Measurements from ENCODE around the gene ASMT.
"Not testable (repeated sequence)": the region's sequence is repeated elsewhere in the genome, so short reads cannot be mapped to it uniquely, and the experiment has no call there.

ASMT gene, protein sequence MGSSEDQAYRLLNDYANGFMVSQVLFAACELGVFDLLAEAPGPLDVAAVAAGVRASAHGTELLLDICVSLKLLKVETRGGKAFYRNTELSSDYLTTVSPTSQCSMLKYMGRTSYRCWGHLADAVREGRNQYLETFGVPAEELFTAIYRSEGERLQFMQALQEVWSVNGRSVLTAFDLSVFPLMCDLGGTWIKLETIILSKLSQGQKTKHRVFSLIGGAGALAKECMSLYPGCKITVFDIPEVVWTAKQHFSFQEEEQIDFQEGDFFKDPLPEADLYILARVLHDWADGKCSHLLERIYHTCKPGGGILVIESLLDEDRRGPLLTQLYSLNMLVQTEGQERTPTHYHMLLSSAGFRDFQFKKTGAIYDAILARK

GRCh38 chrX:1614927-1615326 lies at the start of gene ASMT:
Gene ASMT (plus strand): TSS chrX:1615059. CDS start chrX:1615200, 141 bp downstream.
- no peak for DNase-seq

- DNase-seq: not testable (repeated sequence)
Measured at GRCh38 chrX:1574181-1574580, 40.7 kb upstream of the ASMT start.

- DNase-seq: no peak
Measured at GRCh38 chrX:1576201-1576992, 38.5 kb upstream of the ASMT start.

- DNase-seq: no peak
Measured at GRCh38 chrX:1577845-1578244, 37.0 kb upstream of the ASMT start.

DNA sequence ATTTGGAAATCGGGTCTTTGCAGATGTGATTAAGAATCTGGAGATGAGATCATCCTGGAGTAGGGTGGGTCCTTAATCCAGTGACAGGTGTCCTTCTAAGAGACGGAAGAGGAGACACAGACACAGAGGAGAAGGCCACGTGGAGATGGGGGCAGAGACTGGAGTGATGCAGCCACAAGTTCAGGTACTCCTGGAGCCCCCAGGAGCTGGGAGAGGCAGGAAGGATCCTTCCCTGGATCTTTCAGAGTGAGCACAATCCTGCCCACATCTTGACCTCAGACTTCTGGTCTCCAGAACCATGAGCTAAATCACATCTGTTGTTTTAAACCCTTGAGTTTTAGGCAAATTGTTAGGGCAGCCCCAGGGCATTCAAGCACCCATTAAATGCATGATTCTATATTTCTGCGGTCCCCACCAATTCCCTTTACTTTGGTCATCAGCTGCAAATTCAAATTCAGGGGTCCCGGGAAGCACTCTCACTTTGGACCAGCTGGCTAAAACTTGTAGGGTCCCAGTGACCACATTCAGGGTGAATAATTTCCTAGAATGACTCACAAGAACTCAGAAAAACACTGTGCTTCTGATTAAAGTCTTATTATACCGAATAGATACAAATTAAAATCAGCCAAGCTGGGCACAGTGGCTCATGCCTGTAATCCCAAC lies 36.2 kb upstream of the ASMT start:
- no peak for DNase-seq

DNA sequence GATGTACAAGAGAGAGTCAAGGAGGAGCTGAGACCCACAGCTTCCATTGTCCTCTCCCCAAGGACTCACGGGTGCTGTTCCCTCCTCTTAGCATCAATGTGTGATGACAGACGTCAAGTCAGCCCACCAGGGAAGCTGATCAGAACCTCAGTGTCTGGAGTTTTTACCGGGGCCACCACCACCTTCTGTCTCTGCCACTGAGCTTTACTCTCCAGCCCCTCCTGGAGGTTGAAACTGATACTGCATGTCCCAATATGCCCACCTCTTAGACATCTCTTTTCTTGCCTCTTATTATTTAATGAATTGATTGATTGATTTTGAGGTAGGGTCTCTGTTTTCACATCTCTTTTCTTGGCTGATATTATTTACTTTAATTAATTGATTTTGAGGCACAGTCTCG lies 33.7 kb upstream of the ASMT start:
- DNase-seq: peak; percentile 3

- DNase-seq: no peak
Measured at GRCh38 chrX:1582686-1583437, 32.0 kb upstream of the ASMT start.

DNA sequence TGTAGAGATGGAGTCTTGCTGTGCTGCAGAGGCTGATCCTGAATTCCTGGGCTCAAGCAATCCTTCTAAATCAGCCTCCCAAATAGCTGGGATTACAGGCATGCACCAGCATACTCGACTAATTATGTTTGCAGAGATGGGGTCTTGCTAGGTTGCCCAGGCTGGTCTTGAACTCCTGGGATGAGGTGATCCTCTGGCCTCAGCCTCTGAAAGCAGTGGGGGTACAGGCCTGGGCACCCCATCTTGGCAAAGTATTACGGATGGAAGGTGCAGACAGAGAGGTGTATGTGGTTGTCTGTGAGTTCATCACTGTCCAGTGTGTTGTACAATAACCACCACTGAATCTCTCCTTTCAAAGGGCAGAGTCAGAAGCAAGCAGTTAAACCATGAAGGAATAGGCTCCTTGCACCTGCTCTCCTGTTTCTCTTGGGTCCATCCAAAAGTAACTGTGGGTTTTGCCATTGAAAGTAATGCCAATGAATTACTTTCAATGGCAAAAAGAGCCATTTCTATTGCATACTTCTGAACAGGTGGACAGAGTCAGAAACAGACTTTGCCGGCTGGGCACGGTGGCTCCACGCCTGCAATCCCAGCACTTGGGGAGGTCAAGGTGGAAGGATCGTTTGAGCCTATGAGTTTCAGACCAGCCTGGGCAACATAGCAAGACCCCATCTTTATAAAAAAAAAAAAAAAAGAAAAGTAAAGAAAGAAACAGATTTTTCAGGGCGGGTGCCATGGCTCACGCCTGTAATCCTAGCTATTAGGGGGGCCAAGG lies 30.4 kb upstream of the ASMT start:
- no peak for DNase-seq

- no peak for DNase-seq
Measured at GRCh38 chrX:1587161-1587560, 27.7 kb upstream of the ASMT start.

DNA sequence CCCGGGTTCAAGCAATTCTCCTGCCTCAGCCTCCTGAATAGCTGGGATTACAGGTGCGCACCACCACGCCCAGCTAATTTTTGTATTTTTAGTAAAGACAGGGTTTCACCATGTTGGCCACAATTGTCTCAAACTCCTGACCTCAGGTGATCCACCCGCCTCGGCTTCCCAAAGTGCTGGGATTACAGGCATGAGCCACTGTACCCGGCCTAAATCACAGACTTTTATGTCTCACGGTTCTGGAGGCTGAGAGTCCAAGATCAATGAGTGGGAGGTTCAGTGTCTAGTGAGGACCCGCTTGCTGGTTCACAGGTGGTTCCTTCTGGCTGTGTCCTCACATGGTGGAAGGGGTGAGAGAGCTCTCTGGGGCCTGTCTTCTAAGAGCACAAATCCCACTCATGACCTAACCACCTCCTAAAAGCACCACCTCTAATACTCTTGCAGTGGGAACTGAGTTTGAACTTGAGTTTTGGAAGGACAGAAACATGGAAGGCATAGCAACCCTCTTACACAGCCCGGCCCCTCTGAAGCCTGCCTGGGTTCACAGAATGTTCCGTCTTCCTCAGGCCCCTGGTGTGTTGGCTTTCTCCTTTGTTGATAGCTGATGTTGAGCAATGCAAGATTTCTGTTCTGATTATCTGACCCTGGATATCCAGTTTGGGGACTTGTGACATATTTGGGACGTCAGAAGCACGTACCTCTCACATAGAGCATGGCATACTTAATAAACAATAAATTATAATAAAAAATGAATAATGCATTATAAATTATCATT lies 25.3 kb upstream of the ASMT start:
- no peak for DNase-seq

DNA sequence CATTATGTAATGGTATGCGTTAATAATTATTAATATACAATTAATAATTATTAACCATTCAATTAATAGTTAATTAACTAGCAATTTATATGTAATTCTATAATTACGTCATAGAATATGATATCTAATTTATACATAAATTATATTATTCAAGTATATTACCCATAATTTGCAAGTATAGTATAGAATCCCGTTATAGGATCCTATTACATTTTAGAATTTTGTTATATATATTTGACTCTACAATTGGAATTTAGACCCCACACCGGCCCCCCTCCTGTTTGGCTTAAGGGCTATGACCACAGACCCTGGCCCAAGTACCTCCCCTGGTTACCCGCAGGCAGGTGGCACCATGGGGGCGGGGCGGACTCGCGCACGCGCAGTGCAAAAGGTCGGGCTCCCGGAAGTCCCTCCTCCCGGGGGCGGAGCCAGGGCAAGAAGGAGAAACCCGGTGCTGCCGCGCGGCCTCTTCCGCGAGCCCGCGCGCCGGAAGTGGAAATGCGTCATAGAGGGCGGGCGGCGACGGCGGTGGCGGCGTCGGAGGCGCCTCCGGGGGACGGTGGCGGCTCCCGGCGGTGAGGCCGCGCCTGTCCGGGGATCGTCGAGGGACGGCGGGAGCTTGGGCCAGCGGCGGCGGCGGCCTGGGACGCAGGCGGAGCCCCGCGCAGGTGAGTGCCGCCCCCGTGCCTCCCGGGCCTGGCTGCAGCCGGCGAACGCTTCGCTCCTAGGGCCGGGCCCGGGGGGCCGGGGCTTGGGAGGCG lies 23.6 kb upstream of the ASMT start, which contains the start of gene AKAP17A:
AKAP17A (plus strand) TSS at position 503 of the 761 bp plus-strand sequence. CDS start 1,859 bp downstream, outside the sequence.
- peak; percentile 21 for DNase-seq

DNA sequence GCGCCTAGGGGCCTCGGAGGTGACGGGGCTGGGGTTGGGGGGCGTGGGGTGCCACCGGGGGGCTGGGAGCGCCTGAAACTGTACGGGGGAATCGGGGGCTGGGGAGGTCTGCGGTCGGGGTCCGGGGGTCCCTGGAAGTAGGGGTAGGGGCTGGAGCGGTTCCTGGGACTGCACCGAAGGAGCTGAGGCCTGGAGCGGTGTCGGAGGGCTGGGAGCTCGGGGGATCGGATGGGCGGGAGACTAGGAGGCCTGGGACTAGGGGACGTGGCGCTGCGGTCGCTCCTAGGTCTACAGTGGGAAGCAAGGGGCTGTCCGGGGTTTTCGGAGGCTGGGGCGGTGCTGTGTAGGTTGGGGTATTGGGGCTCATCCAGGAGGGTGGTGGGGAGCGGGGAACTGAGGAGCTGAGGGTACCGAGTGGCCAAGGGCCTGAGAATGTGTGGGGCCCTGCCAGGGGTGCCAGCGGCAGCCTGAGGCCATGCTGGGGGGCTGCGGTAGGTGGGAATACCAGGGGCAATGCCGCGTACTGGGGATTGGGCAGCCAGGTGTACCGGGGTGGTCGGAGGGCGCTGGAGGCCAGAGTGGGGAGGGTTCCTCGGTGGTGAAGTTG lies 22.9 kb upstream of the ASMT start:
- DNase-seq: no peak

- no peak for DNase-seq
Measured at GRCh38 chrX:1592470-1593142, 22.3 kb upstream of the ASMT start.

- DNase-seq: no peak
Measured at GRCh38 chrX:1593286-1594271, 21.3 kb upstream of the ASMT start.

DNA sequence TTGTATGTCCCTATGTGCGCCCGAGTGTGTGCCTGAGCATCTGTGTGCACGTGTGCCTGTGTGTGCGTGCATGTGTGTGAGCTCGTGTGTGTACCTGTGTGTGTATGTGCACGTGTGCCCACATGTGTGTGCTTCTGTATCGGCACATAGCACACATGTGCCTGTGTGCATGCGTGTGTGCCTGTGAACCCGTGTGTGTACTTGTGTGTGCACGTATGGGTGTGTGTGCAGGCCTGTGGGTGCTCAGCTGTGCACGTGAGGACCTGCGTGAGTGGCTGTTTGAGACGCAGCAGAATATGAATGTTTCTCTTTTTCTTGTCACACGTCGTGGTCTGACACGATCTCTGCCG lies 19.2 kb upstream of the ASMT start:
- no peak for DNase-seq

- DNase-seq: no peak
Measured at GRCh38 chrX:1596676-1597344, 18.0 kb upstream of the ASMT start.

GRCh38 chrX:1597345-1598020 lies 17.4 kb upstream of the ASMT start:
- DNase-seq: no peak
